A673 (cell line): ENCODE results near the gene UVRAG.

Experiments
- CTCF ChIP-seq: fragments of 300-800, 200-600 bp; sonication (generic); conservative IDR thresholded peaks from 2 replicates; pipeline ENCODE4 v1.5.1; 2017; ENCODE audit warnings: low read depth, mild to moderate bottlenecking, antibody characterized with exemption, low read length, moderate library complexity, mixed read lengths
- EZH2 ChIP-seq: fragments of 200-600 bp; sonication (generic); IDR thresholded peaks from 2 replicates; pipeline ENCODE4 v1.6.1; 2017; ENCODE audit warnings: borderline replicate concordance, low read depth, mild to moderate bottlenecking, mixed read lengths, antibody characterized with exemption, low read length; ENCODE audit not compliant: poor library complexity, severe bottlenecking

GRCh38 chr11:75814363-75814676, 690 bp upstream of the UVRAG start:
- TF ChIP-seq CTCF (no peak), EZH2 (no peak)
